Measurements from ENCODE around the gene PRPF19. TPM values are rescaled to one million over a fixed set of nuclear protein-coding genes. Genes with fewer than 3 reads are reported as not detected.

PRPF19 gene
- total RNA-seq, 1 donor from 2014 or later: 143 TPM

- H3K27ac Mint-ChIP-seq: peak overlapping the region; percentile 27
- intact Hi-C loops (cut with micrococcal nuclease): loop anchor here (1.0 kb wide), 1 partner anchor 12 kb away; no protein-coding TSS in a partner anchor
- TF ChIP-seq CTCF (IDR thresholded peaks at IDR 0.05): no peak
- peaks cover 82% of the 10 kb centered on the region for H3K36me3 Mint-ChIP-seq (ENCODE audit: low read depth)
- H3K9me3 Mint-ChIP-seq: no peaks in the 10 kb centered on the region
- H3K4me3 Mint-ChIP-seq: no peak overlapping the region
- CTCF ChIA-PET: interaction anchor here (0.9 to 2.3 kb wide), 3 partner anchors 12 to 46 kb away, joined by 3 to 7 read pairs (median 6); no protein-coding TSS in a partner anchor
- peaks cover 66% of the 10 kb centered on the region for H3K4me1 Mint-ChIP-seq
- DNase-seq (no peak), ATAC-seq (ENCODE audit: low read depth) (peak; percentile 31)
- H3K27me3 Mint-ChIP-seq: no peaks in the 10 kb centered on the region
- POLR2A ChIA-PET: interaction anchor here (1.4 to 1.9 kb wide), 2 partner anchors 8 to 29 kb away, joined by 5 to 7 read pairs; no protein-coding TSS in a partner anchor
Observed at GRCh38 chr11:60944490-60945294, 38.3 kb upstream of the PRPF19 start.

GRCh38 chr11:60942970-60943565, 36.7 kb upstream of the PRPF19 start:
- Mint-ChIP-seq H3K4me1 (peaks cover 51% of the 10 kb centered on the region), H3K4me3 (no peak overlapping the region), H3K9me3 (no peaks in the 10 kb centered on the region), H3K27ac (peak overlapping the region; percentile 18), H3K27me3 (no peaks in the 10 kb centered on the region), H3K36me3 (ENCODE audit: low read depth) (peaks cover 91% of the 10 kb centered on the region)
- intact Hi-C loops (cut with micrococcal nuclease): no loop called here
- ChIA-PET CTCF (interaction anchor here (2.0 kb wide), 1 partner anchor 28 kb away, joined by 11 read pairs; no protein-coding TSS in a partner anchor), POLR2A (interaction anchor here (0.9 to 3.1 kb wide), 4 partner anchors 9 to 29 kb away, joined by 3 to 18 read pairs (median 8); partner anchors contain the start of genes SLC15A3 and TMEM109)
- DNase-seq: no peak
- no peak for TF ChIP-seq CTCF (IDR thresholded peaks at IDR 0.05)
- ATAC-seq (ENCODE audit: low read depth): no peak

- peak overlapping the region; percentile 76 for H3K27ac Mint-ChIP-seq
- H3K27me3 Mint-ChIP-seq: no peaks in the 10 kb centered on the region
- H3K4me3 Mint-ChIP-seq: no peak overlapping the region
- ChIA-PET CTCF (interaction anchor here (0.8 to 2.0 kb wide), 2 partner anchors 8 to 27 kb away, joined by 3 to 11 read pairs; no protein-coding TSS in a partner anchor), POLR2A (interaction anchor here (0.8 to 3.1 kb wide), 6 partner anchors 8 to 28 kb away, joined by 3 to 18 read pairs (median 7); partner anchors contain the start of genes SLC15A3 and TMEM109)
- TF ChIP-seq CTCF (IDR thresholded peaks at IDR 0.05): no peak
- H3K9me3 Mint-ChIP-seq: no peaks in the 10 kb centered on the region
- ATAC-seq (ENCODE audit: low read depth): no peak
- intact Hi-C loops (cut with micrococcal nuclease): no loop called here
- peaks cover 46% of the 10 kb centered on the region for H3K4me1 Mint-ChIP-seq
- peaks cover 94% of the 10 kb centered on the region for H3K36me3 Mint-ChIP-seq (ENCODE audit: low read depth)
- DNase-seq: no peak
Observed at GRCh38 chr11:60942219-60942618, 35.8 kb upstream of the PRPF19 start.

- no peak for TF ChIP-seq CTCF (IDR thresholded peaks at IDR 0.05)
- DNase-seq: no peak
- ChIA-PET POLR2A (interaction anchor here (0.8 to 3.1 kb wide), 6 partner anchors 9 to 27 kb away, joined by 3 to 18 read pairs (median 7); partner anchors contain the start of genes SLC15A3 and TMEM109), CTCF (interaction anchor here (0.8 to 2.0 kb wide), 4 partner anchors 9 to 40 kb away, joined by 3 to 11 read pairs (median 4); no protein-coding TSS in a partner anchor)
- peak overlapping the region; percentile 76 for H3K27ac Mint-ChIP-seq
- no peaks in the 10 kb centered on the region for H3K9me3 Mint-ChIP-seq
- intact Hi-C loops (cut with micrococcal nuclease): no loop called here
- peaks cover 94% of the 10 kb centered on the region for H3K36me3 Mint-ChIP-seq (ENCODE audit: low read depth)
- no peak overlapping the region for H3K4me3 Mint-ChIP-seq
- ATAC-seq (ENCODE audit: low read depth): no peak
- H3K4me1 Mint-ChIP-seq: peaks cover 42% of the 10 kb centered on the region
- H3K27me3 Mint-ChIP-seq: no peaks in the 10 kb centered on the region
Observed at GRCh38 chr11:60941371-60942119, 35.2 kb upstream of the PRPF19 start.
